Endothelial cell of umbilical vein (primary cell): ENCODE results near the gene UGT2B28. TPM values are rescaled to one million over a fixed set of nuclear protein-coding genes. Genes with fewer than 3 reads are reported as not detected.
"Not testable (repeated sequence)": the region's sequence is repeated elsewhere in the genome, so short reads cannot be mapped to it uniquely, and the experiment has no call there.

ENCODE experiments used
- BruUV-seq: library from RNA; stranded (reverse); fragments of 400-500 nt; replicated peaks from 2 replicates; lab custom pipeline; 2021; lab: Mats Ljungman, UMichigan
- CTCF ChIA-PET: fragments of 300-600, 350-600 bp; sonication (Branson Sonifier 250); formaldehyde crosslinking; loops from one replicate; lab custom pipeline; 2021; ENCODE audit warnings: antibody characterized with exemption, inconsistent platforms; lab: Charles Lee
- POLR2A ChIA-PET: fragments of 300-600, 350-600 bp; sonication (Branson Sonifier 250); formaldehyde crosslinking; loops from one replicate; lab custom pipeline; 2021; ENCODE audit warnings: antibody characterized with exemption, inconsistent platforms; lab: Charles Lee
- DNase-seq: peaks from one replicate; pipeline ENCODE4 v3.0.0-alpha.2; 2011; ENCODE audit warnings: low read depth, low spot score
- FAIRE-seq: peaks from 2 replicates; lab custom pipeline; 2011; peaks lifted over from hg19 to GRCh38; lab: Jason Lieb, UNC
- H2AFZ ChIP-seq: 2 replicates; pipeline ENCODE4 v1.6.0; 2012; ENCODE audit warnings: low read depth, low read length, control low read depth, inconsistent platforms
- H3K27ac ChIP-seq: 2 replicates; pipeline ENCODE4 v1.5.1; 2011; ENCODE audit warnings: low read depth, mild to moderate bottlenecking, control low read depth, low read length, moderate library complexity; ENCODE audit not compliant: insufficient read depth
- H3K27me3 ChIP-seq, 2 experiments: 2 replicates each; pipeline versions ENCODE4 v1.6.0 to v1.6.1; 2011; ENCODE audit warnings: low read length in 2 of 2, mixed read lengths in 1 of 2; ENCODE audit not compliant: control insufficient read depth in 2 of 2, insufficient read depth in 2 of 2
- H3K36me3 ChIP-seq, 2 experiments: 2 replicates in 1 of 2; 3 replicates in 1 of 2; pipeline ENCODE4 v1.5.1; 2011; ENCODE audit warnings: low read length in 2 of 2, mild to moderate bottlenecking in 1 of 2, moderate library complexity in 1 of 2; ENCODE audit not compliant: control insufficient read depth in 2 of 2, insufficient read depth in 2 of 2; ENCODE audit errors: extremely low read depth in 1 of 2
- H3K4me1 ChIP-seq: 3 replicates; pipeline ENCODE4 v1.5.1; 2011; ENCODE audit warnings: mild to moderate bottlenecking, low read length; ENCODE audit not compliant: control insufficient read depth, insufficient read depth; ENCODE audit errors: extremely low read depth
- H3K4me2 ChIP-seq: 2 replicates; pipeline ENCODE4 v1.6.1; 2011; ENCODE audit warnings: low read length, control low read depth, mixed read lengths; ENCODE audit not compliant: insufficient read depth
- H3K4me3 ChIP-seq, 3 experiments: fragments of 200-600 bp in 1 of 3; sonication (generic), shearing (Covaris generic) in 1 of 3; replicated peaks in 1 of 3; 2 replicates each; pipeline ENCODE4 v1.5.1; 2011 to 2016; ENCODE audit warnings: control low read depth in 3 of 3, low read length in 3 of 3, mild to moderate bottlenecking in 2 of 3, inconsistent platforms in 1 of 3, low read depth in 1 of 3, moderate library complexity in 1 of 3; ENCODE audit not compliant: insufficient read depth in 1 of 3
- H3K79me2 ChIP-seq: 2 replicates; pipeline ENCODE4 v1.6.0; 2012; ENCODE audit warnings: low read length, inconsistent platforms; ENCODE audit not compliant: control insufficient read depth, insufficient read depth
- H3K9ac ChIP-seq: replicated peaks from 2 replicates; pipeline ENCODE3; 2011; ENCODE audit warnings: low read length, control low read depth; ENCODE audit not compliant: insufficient read depth; ENCODE audit errors: extremely low read depth
- H3K9me1 ChIP-seq: replicated peaks from 3 replicates; pipeline ENCODE4 v1.6.0; 2011; ENCODE audit warnings: mild to moderate bottlenecking, low read length; ENCODE audit not compliant: control insufficient read depth, insufficient read depth; ENCODE audit errors: extremely low read depth
- H3K9me3 ChIP-seq: replicated peaks from 2 replicates; pipeline ENCODE4 v1.5.1; 2012; ENCODE audit warnings: low read length, inconsistent platforms; ENCODE audit not compliant: control insufficient read depth, insufficient read depth
- H4K20me1 ChIP-seq: replicated peaks from 2 replicates; pipeline ENCODE3; 2011; ENCODE audit warnings: mild to moderate bottlenecking, low read length; ENCODE audit not compliant: control insufficient read depth, insufficient read depth; ENCODE audit errors: extremely low read depth
- dilution Hi-C: fragments of 300-500 bp; cut with MboI; formaldehyde crosslinking; loops from one replicate; pipeline ENCODE4 v1.15.0; 2019; ENCODE audit warnings: low sequenced_read_pairs; ENCODE audit not compliant: extremely low pct_ligation_motif_present
- intact Hi-C: fragments of 100-400 bp; cut with micrococcal nuclease; formaldehyde crosslinking; loops from one replicate; pipeline ENCODE4 v1.10.0; 2022
- polyA plus RNA-seq, 4 experiments: library from polyadenylated mRNA; depleted of rRNA in 3 of 4; stranded (reverse) in 3 of 4; unstranded in 1 of 4; fragments of >200 nt; gene quantifications; 2 replicates each; pipeline versions ENCODE4 v1.2.1 to v1.2.3, GENCODE V29; 2011 to 2012; ENCODE audit warnings: missing spikeins in 1 of 4
- total RNA-seq: library from RNA; stranded (reverse); gene quantifications from 2 replicates; pipeline ENCODE4 v1.2.3, GENCODE V29; 2021

Gene UGT2B28
- total and polyA plus RNA-seq, 2 donors (not counting 3 experiments of a cell fraction or from before 2014, with no cell fraction given) = not detected

- H3K27ac ChIP-seq, CTCF ChIA-PET, H3K27me3 ChIP-seq, H2AFZ ChIP-seq, dilution Hi-C loops, H3K4me1 ChIP-seq, intact Hi-C loops, H3K4me3 ChIP-seq, H3K9me3 ChIP-seq, DNase-seq, H3K9ac ChIP-seq, POLR2A ChIA-PET, FAIRE-seq, H3K36me3 ChIP-seq, H3K79me2 ChIP-seq, BruUV-seq, H4K20me1 ChIP-seq, H3K4me2 ChIP-seq, H3K9me1 ChIP-seq: not testable (repeated sequence)
Observed at GRCh38 chr4:69242562-69243240, 37.6 kb upstream of the UGT2B28 start.

GRCh38 chr4:69250884-69251283 is 29.4 kb upstream of the UGT2B28 start:
- BruUV-seq, H3K4me2 ChIP-seq, H3K79me2 ChIP-seq, dilution Hi-C loops, POLR2A ChIA-PET, H3K27ac ChIP-seq, H2AFZ ChIP-seq, H3K9me1 ChIP-seq, H3K4me3 ChIP-seq, intact Hi-C loops, H4K20me1 ChIP-seq, H3K9ac ChIP-seq, H3K4me1 ChIP-seq, H3K27me3 ChIP-seq, H3K36me3 ChIP-seq, H3K9me3 ChIP-seq, FAIRE-seq, CTCF ChIA-PET, DNase-seq: not testable (repeated sequence)

- H2AFZ ChIP-seq, H3K36me3 ChIP-seq, H3K9ac ChIP-seq, intact Hi-C loops, H3K4me1 ChIP-seq, H3K9me3 ChIP-seq, H3K4me2 ChIP-seq, H3K79me2 ChIP-seq, DNase-seq, CTCF ChIA-PET, FAIRE-seq, dilution Hi-C loops, BruUV-seq, H3K9me1 ChIP-seq, POLR2A ChIA-PET, H3K27me3 ChIP-seq, H3K4me3 ChIP-seq, H4K20me1 ChIP-seq, H3K27ac ChIP-seq: not testable (repeated sequence)
Observed at GRCh38 chr4:69253147-69253772, 27.0 kb upstream of the UGT2B28 start.

- H3K4me2 ChIP-seq, FAIRE-seq, H3K9ac ChIP-seq, H3K36me3 ChIP-seq, H3K9me1 ChIP-seq, CTCF ChIA-PET, intact Hi-C loops, H3K4me1 ChIP-seq, POLR2A ChIA-PET, H3K27ac ChIP-seq, H2AFZ ChIP-seq, H3K79me2 ChIP-seq, DNase-seq, H3K27me3 ChIP-seq, H4K20me1 ChIP-seq, H3K4me3 ChIP-seq, H3K9me3 ChIP-seq, dilution Hi-C loops, BruUV-seq: not testable (repeated sequence)
Observed at GRCh38 chr4:69268612-69269011, 11.7 kb upstream of the UGT2B28 start.
